HG02588 (cell line): ENCODE results near the gene STXBP4.
"Not testable (repeated sequence)": the region's sequence is repeated elsewhere in the genome, so short reads cannot be mapped to it uniquely, and the experiment has no call there.

ENCODE experiments used
- ATAC-seq: cut with Tn5 transposase; IDR thresholded peaks from one replicate; pipeline ENCODE4 v1.9.1; 2021; ENCODE audit warnings: mild to moderate bottlenecking, moderate library complexity; ENCODE audit not compliant: unreplicated experiment

The STXBP4 gene

DNA sequence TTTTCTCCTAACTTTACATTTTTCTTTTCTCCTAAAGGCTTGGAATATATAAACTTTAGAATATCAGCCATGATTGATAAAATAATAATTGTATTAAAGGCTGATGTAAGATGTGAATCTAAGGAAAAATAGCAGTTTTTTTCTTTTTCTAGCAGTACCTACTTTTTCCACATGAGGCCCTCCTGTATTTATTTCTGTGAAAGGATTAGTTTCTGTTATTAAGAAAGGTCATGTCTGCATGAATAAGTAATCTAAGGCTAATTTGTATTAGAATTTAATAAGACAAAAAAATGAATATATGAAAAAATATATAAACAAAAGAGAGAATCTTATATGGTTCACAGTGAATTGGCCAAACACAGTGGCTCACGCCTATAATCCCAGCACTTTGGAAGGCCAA, 85.3 kb downstream of the STXBP4 start:
- ATAC-seq: no peak

DNA sequence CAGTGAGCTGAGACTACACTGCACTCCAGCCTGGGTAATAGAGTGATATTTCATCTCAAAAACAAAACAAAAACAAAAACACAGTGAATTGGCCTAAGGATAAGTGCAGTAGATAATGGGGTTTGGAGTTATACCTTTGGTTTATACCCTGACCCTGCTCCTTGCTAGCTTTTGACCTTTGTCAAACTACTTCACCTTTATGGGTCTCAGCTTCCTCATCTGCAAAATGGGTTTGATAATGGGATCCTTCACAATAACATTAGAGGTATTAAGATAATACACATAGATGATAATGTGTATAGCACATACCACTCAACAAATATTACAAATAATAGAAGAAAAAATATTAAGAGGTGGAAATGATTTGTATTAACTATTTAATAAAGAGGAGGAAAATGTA, 85.9 kb downstream of the STXBP4 start:
- ATAC-seq: no peak

DNA sequence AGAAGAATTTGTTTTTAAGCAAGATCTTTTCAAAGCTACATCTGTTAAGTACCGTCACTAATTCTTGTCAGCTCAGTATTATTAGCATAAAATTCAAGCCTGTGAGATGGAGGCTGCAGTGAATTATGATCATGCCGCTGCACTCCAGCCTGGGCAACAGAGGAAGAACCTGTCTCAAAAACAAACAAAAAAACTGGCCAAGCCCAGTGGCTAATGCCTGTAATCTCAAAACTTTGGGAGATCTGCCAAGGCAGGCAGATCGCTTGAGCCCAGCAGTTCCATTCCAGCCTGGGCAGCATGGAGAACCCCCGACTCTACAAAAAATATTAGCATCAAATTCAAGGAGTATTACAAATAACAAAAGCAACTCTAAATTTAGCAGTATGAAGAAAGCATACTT, 88.0 kb downstream of the STXBP4 start:
- no peak for ATAC-seq

DNA sequence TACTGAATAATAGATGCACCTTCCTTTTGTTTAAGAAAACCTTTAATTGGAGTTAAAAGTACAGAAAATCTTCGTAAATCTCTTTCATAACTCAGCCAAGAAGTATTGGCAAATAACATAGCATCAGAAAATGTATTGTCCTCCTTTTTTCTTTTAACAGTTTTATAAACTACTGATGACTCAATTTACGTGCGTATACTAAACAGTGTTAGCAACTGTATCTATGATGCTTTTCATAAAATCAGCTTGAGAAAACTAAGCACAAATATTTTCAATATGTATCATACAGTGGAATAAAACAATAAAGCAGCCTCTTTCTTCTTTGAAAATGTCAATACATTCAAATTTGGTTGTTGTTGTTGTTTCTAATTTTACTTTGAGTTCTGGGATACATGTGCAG, 88.6 kb downstream of the STXBP4 start:
- ATAC-seq: no peak

DNA sequence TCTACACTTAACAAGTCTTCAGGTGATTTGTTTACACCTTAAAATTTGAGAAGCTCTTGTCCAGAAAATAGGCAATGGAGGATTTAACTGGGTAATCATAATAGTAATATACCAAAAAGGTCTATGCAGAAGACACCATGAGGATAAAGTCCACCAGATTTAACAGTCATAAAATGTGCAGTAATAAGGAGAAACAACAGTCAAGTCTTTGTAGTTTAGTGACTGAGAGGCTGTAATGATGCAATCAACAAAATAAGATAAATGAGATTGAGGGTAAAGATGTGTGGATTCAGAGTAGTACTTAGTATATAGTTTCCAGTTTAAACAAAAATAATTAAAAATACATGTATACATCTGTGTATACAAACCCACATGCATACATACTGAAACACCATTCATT, 91.2 kb downstream of the STXBP4 start:
- no peak for ATAC-seq

DNA sequence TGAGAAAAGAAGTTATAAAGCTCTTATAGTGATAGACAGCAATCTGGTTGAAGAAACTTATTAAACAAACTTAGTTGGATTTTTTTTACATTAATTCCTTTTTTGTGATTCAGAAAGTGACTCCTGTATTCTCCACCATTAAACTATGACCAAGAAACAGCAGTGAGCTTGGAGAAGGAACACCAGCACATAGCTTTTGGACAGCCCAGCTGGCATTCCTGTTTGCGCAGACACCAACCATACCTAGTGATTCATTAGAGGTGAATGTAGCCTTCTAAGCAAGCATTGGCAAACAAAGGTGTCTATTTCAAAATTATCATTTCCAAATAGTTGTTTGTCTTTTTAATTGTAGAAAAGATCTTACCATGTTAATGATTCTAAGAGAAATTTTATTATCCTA, 94.4 kb downstream of the STXBP4 start:
- ATAC-seq: no peak

DNA sequence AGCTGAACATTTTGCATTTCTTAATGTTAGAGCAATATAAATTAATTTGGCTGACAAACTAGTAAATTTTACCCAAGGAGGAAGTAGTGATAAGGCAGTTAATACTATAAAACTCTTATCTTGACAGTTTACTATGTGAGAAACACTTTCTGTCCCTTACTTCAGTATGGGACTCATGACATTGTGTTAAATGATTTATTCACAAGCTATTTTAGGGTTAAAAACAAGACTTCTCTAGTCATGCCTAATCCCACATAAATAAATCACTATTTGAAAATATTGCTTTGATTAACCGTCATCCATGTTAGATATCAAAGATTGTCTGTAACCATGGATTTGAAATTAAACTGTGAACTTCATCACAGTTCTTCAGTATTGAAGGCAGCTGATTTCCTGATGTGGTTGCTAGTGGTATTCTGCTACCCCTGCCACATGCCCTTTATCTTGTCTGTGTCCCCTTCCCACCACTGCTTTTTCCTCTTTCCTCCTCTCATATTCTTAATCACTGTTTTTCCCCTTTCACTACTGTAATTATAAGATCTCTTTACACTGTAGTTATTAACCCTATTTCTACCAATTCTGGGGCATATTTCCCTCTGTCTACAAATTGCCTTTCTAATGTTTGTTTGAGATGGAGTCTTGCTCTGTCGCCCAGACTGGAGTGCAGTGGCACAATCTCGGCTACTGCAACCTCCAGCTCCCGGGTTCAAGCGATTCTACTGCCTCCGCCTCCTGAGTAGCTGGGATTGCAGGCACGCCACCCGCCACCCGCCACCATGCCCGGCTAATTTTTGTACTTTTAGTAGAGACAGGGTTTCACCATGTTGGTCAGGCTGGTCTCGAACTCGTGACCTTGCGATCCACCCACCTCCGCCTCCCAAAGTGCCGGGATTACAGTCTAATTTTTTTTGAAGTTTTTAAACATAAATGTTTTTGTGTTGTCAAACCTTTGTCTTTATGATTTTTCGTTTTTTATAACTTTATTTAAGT, 95.6 kb downstream of the STXBP4 start:
- no peak for ATAC-seq

DNA sequence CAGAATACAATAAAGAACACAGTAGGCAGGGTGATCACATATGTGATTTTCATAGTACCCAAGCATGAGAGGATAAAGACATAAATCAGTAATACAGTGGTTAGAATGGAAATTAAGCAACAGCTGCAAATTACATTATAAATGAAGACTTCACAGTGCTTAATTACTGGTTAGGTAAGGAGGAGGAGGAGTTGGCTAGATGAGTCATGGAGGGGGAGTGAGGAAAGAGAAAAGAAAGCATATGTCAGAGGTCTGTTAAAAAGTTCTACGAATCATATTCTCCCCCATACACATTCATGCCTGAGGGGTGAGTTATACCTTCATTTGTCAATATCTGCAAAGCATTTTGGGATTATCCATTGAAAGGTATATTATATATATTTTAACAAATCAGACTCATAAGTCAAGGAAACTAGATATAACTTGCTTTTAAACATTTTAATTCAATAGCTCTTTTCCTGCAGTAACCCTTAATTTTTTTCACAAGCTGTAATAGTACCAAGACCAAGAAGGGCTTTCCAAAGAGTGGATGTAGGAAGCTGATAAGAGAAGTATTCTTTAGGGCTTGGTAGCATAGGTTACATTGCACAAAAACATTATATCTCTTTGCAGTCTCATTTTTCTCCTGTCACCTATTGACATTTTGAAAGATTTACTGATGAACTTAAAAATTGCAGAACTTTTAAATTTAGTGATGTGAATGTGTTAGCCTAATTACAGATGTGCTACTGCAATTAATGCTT, 99.3 kb downstream of the STXBP4 start:
- no peak for ATAC-seq

DNA sequence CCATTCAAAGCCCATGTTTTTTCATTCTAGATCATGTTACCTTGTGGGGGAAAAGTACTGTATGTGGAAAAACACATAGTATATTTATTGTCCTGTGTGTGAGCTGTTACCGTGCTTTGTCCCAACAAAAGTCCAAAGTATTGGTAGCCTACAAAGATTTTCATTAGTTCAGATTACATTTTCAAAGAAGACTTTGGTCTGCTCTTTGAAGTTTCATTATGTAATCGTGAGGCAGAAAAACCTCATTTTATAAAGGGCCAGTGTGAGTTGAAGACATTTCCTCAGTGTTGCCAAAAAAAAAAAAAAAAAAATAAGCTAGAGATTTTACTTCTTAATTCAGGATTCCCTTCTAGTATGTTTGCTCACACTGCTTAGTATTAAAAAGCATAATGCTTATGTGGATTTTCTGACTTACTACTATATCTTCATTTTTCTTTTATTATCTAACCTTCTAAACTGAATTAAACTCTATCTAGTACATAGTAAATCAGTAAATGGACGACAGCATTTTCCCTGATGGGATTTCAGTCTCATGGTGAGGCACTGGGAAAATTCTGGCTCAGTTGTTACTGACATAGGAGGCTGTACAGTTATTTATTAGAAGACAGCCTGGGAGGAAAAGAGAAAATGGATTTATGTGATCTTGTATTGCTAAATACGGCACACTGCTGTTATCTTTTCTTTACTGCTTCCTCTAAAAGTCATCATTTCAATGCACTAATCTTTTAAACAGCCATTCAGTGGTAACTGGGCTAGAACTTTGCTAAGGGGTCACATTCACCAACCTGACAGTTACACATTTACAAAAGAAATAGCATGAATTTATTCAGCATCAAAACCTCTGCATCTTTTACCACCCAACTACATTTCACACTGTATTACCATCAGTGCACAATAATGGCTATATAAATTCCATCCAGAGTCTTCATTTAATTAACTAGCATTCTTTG, 100.6 kb downstream of the STXBP4 start:
- ATAC-seq: no peak

DNA sequence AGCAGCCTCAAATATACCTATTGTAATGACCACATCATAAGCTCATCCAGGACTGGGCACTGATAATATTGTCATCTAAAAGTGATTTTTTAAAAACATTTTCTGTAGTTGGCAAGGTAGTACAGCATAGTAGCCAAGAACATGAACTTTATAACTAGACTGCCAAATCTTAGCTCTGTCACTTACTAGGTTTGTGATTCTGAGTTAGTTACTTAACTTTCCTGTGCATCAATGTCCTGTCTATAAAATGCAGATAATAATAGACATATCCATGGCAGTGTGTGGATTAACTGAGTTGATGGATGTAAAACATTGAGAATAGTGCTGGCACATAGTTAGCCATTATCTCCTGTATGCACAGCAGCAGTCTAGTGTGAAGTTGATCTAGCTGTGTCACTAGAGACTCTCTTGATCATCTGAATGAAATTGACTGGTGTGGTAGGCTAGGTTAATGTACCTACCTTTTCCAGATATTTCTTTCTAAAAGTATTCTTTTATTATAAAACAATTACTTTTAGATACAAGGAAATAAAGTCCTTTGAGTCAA, 101.5 kb downstream of the STXBP4 start:
- no peak for ATAC-seq

DNA sequence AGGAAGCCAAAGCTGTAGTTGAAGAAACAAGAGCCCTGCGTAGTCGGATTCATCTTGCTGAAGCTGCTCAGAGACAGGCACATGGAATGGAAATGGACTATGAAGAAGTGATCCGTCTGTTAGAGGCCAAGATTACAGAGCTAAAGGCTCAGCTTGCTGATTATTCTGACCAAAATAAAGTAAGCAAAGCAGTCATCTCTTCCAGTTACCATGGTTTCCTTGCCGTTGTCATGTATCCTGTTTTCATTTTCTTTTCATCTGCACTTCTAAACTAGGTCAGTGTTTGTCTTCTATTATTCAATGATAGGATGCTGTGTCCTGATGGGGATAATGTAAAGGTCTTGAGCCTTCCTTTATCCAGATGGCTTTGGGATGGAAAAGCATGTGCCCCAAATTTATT, 104.3 kb downstream of the STXBP4 start:
- ATAC-seq: no peak

DNA sequence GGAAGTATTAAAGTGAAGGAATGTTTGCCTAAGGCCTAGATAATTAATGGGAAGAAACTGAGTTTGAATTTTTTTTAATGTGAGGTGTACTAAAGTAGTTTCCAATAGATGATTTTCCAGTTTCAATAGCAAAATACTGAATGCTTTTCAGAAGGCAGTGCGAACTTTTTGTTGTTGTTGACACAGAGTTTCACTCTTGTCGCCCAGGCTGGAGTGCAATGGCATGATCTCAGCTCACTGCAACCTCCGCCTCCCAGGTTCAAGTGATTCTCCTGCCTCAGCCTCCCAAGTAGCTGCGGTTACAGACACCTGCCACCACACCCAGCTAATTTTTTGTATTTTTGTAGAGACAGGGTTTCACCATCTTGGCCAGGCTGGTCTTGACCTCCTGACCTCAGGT, 104.9 kb downstream of the STXBP4 start:
- not testable (repeated sequence) for ATAC-seq

DNA sequence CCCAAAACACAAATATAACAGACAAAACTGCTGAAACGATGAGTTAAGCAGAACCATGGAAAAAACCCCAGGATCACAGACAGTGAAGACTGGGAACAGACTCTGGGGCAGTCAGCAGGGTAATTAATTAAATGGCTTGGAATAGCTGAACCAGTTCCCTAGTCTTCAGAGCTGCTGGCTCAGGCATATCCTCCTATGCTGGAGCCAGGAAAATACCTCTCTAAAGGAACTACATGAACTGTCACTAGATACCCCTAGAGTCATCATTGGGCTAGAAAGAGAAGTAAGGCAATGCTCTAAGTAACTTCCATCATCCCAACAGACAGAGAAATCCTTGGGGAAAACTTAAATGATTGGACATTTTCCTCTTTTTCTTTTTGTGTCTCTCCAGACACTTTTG, 113.0 kb downstream of the STXBP4 start:
- ATAC-seq: no peak

DNA sequence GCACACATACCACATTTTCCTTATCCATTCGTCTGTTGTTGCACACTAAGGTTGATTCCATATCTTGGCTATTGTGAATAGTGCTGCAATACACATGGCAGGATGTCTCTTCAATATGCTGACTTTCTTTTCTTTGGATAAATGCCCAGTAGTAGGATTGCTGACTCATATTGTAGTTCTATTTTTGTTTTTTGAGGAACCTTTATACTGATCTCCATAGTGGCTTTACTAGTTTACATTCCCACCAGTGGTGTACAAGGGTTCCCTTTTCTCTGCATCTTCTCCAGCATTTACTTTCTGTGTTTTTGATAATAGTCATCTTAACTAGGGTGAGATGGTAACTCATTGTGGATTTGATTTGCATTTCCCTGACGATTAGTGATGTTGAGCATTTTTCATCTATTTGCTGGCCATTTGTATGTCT, 118.1 kb downstream of the STXBP4 start:
- ATAC-seq: no peak

DNA sequence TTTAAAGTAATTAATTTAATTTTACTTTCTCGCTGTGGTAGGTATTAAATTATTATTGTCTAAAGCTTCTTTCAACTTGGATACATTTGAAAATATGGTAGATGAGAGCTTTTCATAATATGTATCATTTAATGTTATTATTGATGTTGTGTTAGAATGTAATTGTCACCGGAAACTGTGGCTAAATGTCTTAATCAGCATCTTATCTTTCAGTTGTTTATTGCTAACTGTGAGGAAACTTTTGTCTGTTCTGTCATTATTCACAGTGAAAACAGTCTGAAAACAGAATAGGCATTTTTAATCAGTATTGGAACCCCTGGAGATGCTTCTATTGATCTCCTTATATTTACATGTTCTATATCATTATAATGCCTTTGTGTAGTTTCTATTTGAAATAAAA, 120.7 kb downstream of the STXBP4 start:
- ATAC-seq: no peak

DNA sequence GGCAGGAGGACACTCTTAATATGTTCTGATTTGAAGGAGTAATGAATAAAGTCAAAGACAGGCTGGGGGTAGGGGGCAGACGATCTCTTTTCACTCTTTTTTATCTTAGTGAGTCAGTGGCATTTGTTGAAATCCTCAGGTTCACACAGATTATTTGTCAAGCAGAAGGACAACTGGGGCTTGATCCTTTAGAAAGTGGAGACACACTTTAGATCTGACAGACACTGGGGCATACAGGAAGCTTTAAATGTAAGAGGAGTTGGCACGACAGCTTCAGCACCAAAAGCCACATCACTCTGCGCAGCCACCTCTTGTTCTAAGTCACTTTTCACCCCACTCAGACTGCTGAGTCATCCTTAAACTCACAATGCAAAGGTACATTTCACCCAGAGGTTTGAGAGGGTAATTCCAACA, 121.5 kb downstream of the STXBP4 start:
- peak; percentile 98 for ATAC-seq

DNA sequence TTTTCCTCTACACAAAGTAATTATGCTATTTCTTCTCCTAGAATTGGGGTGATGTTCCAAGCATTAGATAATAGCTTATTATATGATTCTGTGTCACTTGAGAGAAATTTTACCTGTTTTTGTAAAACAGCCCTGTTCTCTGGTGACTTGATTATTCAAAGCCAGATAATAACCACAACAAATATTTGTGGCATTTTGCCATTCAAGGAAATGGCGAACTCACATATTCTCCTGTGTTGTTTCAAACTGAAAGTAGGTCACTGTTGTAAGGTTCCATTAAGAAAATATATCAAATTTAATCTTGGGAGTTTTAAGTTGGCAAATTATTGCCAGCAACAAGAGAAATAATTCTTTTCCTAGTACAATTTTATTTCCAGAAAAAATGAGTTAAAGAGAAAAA, 124.8 kb downstream of the STXBP4 start:
- no peak for ATAC-seq

DNA sequence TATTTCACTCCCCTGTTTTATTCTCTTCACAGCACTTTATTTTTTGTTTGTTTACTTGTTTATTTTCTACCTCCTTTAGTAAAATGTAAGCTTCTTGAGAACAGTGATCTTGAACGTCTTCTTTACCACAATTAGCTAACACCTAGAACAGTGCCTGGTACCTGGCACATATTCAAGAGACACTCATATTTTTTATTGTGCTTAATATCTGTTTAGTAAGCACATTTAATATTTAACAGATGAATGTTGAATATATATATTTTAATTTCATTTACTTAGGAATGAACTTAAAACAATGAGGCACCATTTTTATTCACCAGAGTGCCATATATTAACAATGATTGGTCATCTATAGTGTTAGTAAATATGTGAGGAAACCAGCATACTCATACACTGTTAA, 130.2 kb downstream of the STXBP4 start:
- ATAC-seq: no peak

DNA sequence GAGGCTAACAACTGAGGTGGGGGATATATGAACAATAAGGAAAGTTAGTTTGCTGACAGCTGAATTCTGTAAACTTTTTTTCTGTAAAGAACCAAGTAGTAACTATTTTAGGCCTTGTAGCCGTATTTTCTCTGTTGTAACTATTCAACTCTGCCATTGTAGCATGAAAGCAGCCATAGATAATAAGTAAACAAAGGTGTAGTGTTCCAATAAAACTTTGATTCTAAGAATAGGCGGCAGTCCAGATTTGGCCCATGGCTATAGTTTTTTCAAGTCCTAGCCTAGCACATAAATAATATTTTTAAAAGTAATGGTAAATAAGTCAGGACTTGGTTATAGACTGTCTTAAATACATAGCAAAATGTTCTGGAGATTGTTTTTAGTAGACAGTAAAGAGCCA, 142.0 kb downstream of the STXBP4 start:
- no peak for ATAC-seq

DNA sequence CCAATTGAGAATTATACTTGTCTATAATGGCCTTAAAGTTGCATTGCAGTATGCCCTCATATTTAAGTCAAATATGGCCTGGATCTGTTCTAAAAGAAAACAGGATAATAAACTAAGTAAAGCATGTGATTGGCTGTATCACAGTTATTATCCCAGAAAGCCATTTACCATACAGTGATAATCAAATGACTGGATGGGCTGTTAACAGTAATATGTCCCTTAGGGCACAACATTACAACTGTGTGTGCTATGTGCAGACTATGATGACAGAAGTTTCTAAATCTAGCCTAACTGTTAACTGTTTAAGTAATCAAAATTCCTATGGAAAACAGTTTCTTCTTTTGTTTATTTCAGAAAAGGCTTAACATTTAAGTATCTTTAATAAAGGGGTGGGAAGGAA, 145.7 kb downstream of the STXBP4 start:
- no peak for ATAC-seq

DNA sequence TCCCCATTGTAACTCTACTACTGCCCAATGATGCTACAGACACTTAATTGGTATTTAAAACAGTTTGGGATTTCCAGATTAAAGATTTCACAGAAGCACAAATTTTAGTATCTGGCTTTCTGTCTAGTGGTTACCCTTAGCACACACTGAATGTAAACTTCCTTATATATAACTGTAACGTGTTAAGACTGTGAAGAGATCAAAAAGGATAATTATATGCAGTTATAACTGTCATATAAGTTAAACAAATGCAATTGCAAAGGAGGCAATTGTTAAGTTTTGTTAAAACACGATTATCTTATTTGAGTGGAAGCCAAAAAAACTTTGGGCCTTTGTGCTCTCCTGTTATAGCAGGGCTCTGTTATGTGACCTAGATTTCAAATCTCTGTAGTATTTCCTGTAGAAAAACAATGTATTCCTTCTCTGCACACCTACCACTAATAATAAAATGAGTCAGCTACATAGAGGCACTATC, 147.9 kb downstream of the STXBP4 start:
- ATAC-seq: no peak
